Measurements from ENCODE around the gene EFCAB6.

GRCh38 chr22:43740587-43741270 lies 71.4 kb downstream of the EFCAB6 start:
- TF ChIP-seq, protein P1, sequence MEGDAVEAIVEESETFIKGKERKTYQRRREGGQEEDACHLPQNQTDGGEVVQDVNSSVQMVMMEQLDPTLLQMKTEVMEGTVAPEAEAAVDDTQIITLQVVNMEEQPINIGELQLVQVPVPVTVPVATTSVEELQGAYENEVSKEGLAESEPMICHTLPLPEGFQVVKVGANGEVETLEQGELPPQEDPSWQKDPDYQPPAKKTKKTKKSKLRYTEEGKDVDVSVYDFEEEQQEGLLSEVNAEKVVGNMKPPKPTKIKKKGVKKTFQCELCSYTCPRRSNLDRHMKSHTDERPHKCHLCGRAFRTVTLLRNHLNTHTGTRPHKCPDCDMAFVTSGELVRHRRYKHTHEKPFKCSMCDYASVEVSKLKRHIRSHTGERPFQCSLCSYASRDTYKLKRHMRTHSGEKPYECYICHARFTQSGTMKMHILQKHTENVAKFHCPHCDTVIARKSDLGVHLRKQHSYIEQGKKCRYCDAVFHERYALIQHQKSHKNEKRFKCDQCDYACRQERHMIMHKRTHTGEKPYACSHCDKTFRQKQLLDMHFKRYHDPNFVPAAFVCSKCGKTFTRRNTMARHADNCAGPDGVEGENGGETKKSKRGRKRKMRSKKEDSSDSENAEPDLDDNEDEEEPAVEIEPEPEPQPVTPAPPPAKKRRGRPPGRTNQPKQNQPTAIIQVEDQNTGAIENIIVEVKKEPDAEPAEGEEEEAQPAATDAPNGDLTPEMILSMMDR (conservative IDR thresholded peaks at IDR 0.05; ENCODE audit: low read depth, low read length) = no peak
- TF ChIP-seq RAD21 (IDR thresholded peaks at IDR 0.05; ENCODE audit: low read length) (no peak), CEBPB (IDR thresholded peaks at IDR 0.05; ENCODE audit: low read depth, low read length) (no peak), POLR2A (IDR thresholded peaks at IDR 0.05; ENCODE audit: low read depth, low read length) (no peak), MAFK (IDR thresholded peaks at IDR 0.05; ENCODE audit: low read depth, low read length) (no peak), SMC3 (IDR thresholded peaks at IDR 0.05; ENCODE audit: low read depth, low read length) (no peak), MXI1 (IDR thresholded peaks at IDR 0.05; ENCODE audit: borderline replicate concordance, low read depth, low read length) (no peak), MAZ (IDR thresholded peaks at IDR 0.05; ENCODE audit: borderline replicate concordance, low read depth, low read length) (no peak), BHLHE40 (IDR thresholded peaks at IDR 0.05; ENCODE audit: low read depth, low read length) (no peak), NFE2L2 (IDR thresholded peaks at IDR 0.05; ENCODE audit: low read depth, low read length) (no peak), ELK1 (IDR thresholded peaks at IDR 0.05; ENCODE audit: borderline replicate concordance, low read depth, low read length) (no peak), RFX5 (IDR thresholded peaks at IDR 0.05; ENCODE audit: low read depth, low read length) (no peak), FOS (IDR thresholded peaks at IDR 0.05; ENCODE audit: low read depth, low read length) (no peak)
- TF ChIP-seq, protein P2, sequence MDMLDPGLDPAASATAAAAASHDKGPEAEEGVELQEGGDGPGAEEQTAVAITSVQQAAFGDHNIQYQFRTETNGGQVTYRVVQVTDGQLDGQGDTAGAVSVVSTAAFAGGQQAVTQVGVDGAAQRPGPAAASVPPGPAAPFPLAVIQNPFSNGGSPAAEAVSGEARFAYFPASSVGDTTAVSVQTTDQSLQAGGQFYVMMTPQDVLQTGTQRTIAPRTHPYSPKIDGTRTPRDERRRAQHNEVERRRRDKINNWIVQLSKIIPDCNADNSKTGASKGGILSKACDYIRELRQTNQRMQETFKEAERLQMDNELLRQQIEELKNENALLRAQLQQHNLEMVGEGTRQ (IDR thresholded peaks at IDR 0.05; ENCODE audit: low read depth, low read length) = no peak
